NCI-H226 (cell line): ENCODE measurements around the gene PRPF4.
"Not testable (repeated sequence)": the region's sequence is repeated elsewhere in the genome, so short reads cannot be mapped to it uniquely, and the experiment has no call there.

Experiments used
- DNase-seq: peaks from one replicate; pipeline ENCODE4 v3.0.0-alpha.2; 2015

Gene PRPF4

GRCh38 chr9:113269355-113269754 is 6.1 kb upstream of the PRPF4 start:
- no peak for DNase-seq

GRCh38 chr9:113269871-113270270 is 5.6 kb upstream of the PRPF4 start:
- no peak for DNase-seq

- peak; percentile 32 for DNase-seq
Observed at GRCh38 chr9:113274474-113275156, 843 bp upstream of the PRPF4 start.

- DNase-seq = no peak
Observed at GRCh38 chr9:113278840-113279239, 3.4 kb downstream of the PRPF4 start.

- no peak for DNase-seq
Observed at GRCh38 chr9:113281356-113281755, 5.9 kb downstream of the PRPF4 start.

GRCh38 chr9:113289091-113289490 is 13.6 kb downstream of the PRPF4 start:
- DNase-seq = no peak

GRCh38 chr9:113290052-113290607 is 14.7 kb downstream of the PRPF4 start:
- no peak for DNase-seq

- DNase-seq = no peak
Observed at GRCh38 chr9:113293285-113293878, 17.9 kb downstream of the PRPF4 start.

- not testable (repeated sequence) for DNase-seq
Observed at GRCh38 chr9:113296247-113296646, 20.8 kb downstream of the PRPF4 start.

GRCh38 chr9:113296796-113297558 is 21.5 kb downstream of the PRPF4 start:
- no peak for DNase-seq

GRCh38 chr9:113298311-113298710 is 22.9 kb downstream of the PRPF4 start:
- DNase-seq = no peak

GRCh38 chr9:113298924-113299770 is 23.7 kb downstream of the PRPF4 start:
- no peak for DNase-seq

- DNase-seq = no peak
Observed at GRCh38 chr9:113299800-113300292, 24.4 kb downstream of the PRPF4 start.

- no peak for DNase-seq
Observed at GRCh38 chr9:113301548-113301947, 26.1 kb downstream of the PRPF4 start.

GRCh38 chr9:113302792-113303418 is 27.4 kb downstream of the PRPF4 start, which contains the start of gene RNF183:
TSS of gene RNF183 (minus strand) at chr9:113303376. CDS start at chr9:113298184, 5,192 bp downstream.
- no peak for DNase-seq

- DNase-seq = no peak
Observed at GRCh38 chr9:113306566-113306965, 31.1 kb downstream of the PRPF4 start.

- no peak for DNase-seq
Observed at GRCh38 chr9:113307396-113307975, 32.0 kb downstream of the PRPF4 start.

GRCh38 chr9:113309204-113309813 is 33.9 kb downstream of the PRPF4 start:
- no peak for DNase-seq

- DNase-seq = no peak
Observed at GRCh38 chr9:113310538-113310937, 35.1 kb downstream of the PRPF4 start.

GRCh38 chr9:113311961-113312360 is 36.5 kb downstream of the PRPF4 start:
- no peak for DNase-seq

GRCh38 chr9:113313261-113313660 is 37.8 kb downstream of the PRPF4 start:
- DNase-seq = no peak
